Breast epithelium (tissue), 3 donors: ENCODE data around the gene MAPRE2.

Experiments
- POLR2A ChIP-seq: fragments of 450-650 bp; IDR thresholded peaks from one replicate; pipeline ENCODE4 v1.6.1; 2016; ENCODE audit warnings: antibody characterized with exemption, mild to moderate bottlenecking, moderate library complexity
- POLR2AphosphoS5 ChIP-seq, 3 donors: sonication (generic); formaldehyde crosslinking; IDR thresholded peaks; one replicate each; pipeline ENCODE4 v1.6.1; 2017; ENCODE audit warnings: antibody characterized with exemption in 3 of 3
- TF ChIP-seq, protein P1 (sequence below), 3 donors: fragments of 450-650 bp; IDR thresholded peaks; one replicate each; pipeline ENCODE4 v1.5.1; 2016 to 2017; ENCODE audit warnings: antibody characterized with exemption in 3 of 3, mild to moderate bottlenecking in 3 of 3, moderate library complexity in 3 of 3

DNA sequence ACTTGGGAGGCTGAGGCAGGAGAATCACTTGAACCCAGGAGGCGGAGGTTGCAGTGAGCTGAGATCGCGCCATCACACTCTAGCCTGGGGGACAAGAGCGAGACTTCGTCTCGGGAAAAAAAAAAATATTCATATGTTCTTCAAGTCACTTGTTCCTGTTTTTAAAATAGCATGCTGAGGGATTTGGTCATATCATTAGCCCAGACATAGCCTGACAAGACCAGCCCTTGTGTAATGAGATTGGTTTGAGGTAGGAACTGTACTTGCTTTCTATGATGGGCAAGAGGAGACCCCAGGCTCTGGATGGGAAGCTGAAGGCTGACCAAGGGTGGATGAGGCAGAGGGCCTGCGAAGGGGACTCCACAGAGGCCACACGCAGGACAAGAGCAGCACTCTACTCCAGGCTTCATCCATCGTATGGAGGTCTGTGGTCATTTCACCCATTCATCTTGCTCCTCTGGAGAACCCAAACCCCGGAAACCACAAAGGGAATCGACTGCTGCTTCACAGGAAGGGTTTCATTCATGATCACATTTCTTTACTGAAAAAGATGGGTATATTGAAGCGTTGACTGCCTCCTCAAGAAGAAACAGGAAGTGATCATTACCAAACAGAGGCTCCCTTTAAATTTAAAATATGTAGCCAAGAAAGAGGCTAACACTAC, 112.5 kb downstream of the MAPRE2 start:
- TF ChIP-seq POLR2A, result no peak
- TF ChIP-seq, protein P1, sequence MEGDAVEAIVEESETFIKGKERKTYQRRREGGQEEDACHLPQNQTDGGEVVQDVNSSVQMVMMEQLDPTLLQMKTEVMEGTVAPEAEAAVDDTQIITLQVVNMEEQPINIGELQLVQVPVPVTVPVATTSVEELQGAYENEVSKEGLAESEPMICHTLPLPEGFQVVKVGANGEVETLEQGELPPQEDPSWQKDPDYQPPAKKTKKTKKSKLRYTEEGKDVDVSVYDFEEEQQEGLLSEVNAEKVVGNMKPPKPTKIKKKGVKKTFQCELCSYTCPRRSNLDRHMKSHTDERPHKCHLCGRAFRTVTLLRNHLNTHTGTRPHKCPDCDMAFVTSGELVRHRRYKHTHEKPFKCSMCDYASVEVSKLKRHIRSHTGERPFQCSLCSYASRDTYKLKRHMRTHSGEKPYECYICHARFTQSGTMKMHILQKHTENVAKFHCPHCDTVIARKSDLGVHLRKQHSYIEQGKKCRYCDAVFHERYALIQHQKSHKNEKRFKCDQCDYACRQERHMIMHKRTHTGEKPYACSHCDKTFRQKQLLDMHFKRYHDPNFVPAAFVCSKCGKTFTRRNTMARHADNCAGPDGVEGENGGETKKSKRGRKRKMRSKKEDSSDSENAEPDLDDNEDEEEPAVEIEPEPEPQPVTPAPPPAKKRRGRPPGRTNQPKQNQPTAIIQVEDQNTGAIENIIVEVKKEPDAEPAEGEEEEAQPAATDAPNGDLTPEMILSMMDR (IDR thresholded peaks at IDR 0.05), result no peak
- no peak for TF ChIP-seq POLR2AphosphoS5 (IDR thresholded peaks at IDR 0.05)
